Measurements from ENCODE around the gene SLC29A3. TPM values are rescaled to one million over a fixed set of nuclear protein-coding genes. Genes with fewer than 3 reads are reported as not detected.
A peak's percentile ranks its signal among the peaks of the same experiment; 100 is the strongest.

SLC29A3 gene
- total RNA-seq, 1 donor = 2.5 TPM

GRCh38 chr10:71320592-71320991 lies 1.5 kb downstream of the SLC29A3 start:
- Histone ChIP-seq H3K79me2 (ENCODE audit: insufficient read depth, low read length) (no peaks in the 10 kb centered on the region), H4K20me1 (ENCODE audit: insufficient read depth, low read length) (no peaks in the 10 kb centered on the region), H3K27me3 (ENCODE audit: insufficient read depth, low read length) (no peaks in the 10 kb centered on the region), H3K36me3 (ENCODE audit: insufficient read depth, low read length) (peaks cover 3% of the 10 kb centered on the region), H3K27ac (ENCODE audit: low read depth, low read length) (no peak overlapping the region), H3K4me2 (ENCODE audit: insufficient read depth, low read length) (no peak overlapping the region), H3K4me3 (ENCODE audit: insufficient read depth, low read length) (no peak overlapping the region), H3K4me1 (ENCODE audit: insufficient read depth, low read length) (peaks cover 6% of the 10 kb centered on the region), H3K9me3 (ENCODE audit: low read depth, low read length) (no peaks in the 10 kb centered on the region), H2AFZ (ENCODE audit: low read length) (no peak overlapping the region)
- no peak for DNase-seq (ENCODE audit: insufficient read length, low spot score, missing footprints)
- TF ChIP-seq, protein P1, sequence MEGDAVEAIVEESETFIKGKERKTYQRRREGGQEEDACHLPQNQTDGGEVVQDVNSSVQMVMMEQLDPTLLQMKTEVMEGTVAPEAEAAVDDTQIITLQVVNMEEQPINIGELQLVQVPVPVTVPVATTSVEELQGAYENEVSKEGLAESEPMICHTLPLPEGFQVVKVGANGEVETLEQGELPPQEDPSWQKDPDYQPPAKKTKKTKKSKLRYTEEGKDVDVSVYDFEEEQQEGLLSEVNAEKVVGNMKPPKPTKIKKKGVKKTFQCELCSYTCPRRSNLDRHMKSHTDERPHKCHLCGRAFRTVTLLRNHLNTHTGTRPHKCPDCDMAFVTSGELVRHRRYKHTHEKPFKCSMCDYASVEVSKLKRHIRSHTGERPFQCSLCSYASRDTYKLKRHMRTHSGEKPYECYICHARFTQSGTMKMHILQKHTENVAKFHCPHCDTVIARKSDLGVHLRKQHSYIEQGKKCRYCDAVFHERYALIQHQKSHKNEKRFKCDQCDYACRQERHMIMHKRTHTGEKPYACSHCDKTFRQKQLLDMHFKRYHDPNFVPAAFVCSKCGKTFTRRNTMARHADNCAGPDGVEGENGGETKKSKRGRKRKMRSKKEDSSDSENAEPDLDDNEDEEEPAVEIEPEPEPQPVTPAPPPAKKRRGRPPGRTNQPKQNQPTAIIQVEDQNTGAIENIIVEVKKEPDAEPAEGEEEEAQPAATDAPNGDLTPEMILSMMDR (IDR thresholded peaks at IDR 0.05; ENCODE audit: extremely low read depth, low read depth, low read length) = no peak

- Histone ChIP-seq H2AFZ (ENCODE audit: low read length) (no peak overlapping the region), H3K4me2 (ENCODE audit: insufficient read depth, low read length) (no peak overlapping the region), H3K79me2 (ENCODE audit: insufficient read depth, low read length) (no peaks in the 10 kb centered on the region), H3K4me1 (ENCODE audit: insufficient read depth, low read length) (peaks cover 6% of the 10 kb centered on the region), H3K4me3 (ENCODE audit: insufficient read depth, low read length) (no peak overlapping the region), H4K20me1 (ENCODE audit: insufficient read depth, low read length) (no peaks in the 10 kb centered on the region), H3K27me3 (ENCODE audit: insufficient read depth, low read length) (no peaks in the 10 kb centered on the region), H3K9me3 (ENCODE audit: low read depth, low read length) (no peaks in the 10 kb centered on the region), H3K27ac (ENCODE audit: low read depth, low read length) (no peak overlapping the region), H3K36me3 (ENCODE audit: insufficient read depth, low read length) (peaks cover 3% of the 10 kb centered on the region)
- DNase-seq (ENCODE audit: insufficient read length, low spot score, missing footprints) = no peak
- TF ChIP-seq, protein P1 (IDR thresholded peaks at IDR 0.05; ENCODE audit: extremely low read depth, low read depth, low read length) = no peak
Observed at GRCh38 chr10:71321386-71321785, 2.3 kb downstream of the SLC29A3 start.

DNA sequence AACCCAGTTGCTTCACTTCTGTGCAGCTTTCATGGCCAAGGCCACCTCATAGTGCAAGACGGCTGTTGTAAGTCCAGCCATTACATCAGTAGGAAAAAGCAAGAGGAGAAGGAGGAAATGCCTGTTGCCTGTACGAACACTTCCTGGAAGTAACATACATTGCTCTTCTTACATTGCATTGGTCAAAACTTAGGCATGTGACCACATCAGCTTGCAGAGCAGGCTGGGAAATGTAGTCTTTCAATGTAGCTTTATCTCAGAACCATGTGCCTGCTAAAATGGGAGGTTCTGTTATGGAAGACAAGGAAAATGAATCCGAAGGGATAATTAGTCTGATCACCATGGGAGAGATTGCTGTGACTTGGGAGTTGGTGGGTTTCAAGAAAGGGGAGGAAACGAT lies 4.3 kb downstream of the SLC29A3 start:
- Histone ChIP-seq H4K20me1 (ENCODE audit: insufficient read depth, low read length) (no peaks in the 10 kb centered on the region), H3K9me3 (ENCODE audit: low read depth, low read length) (no peaks in the 10 kb centered on the region), H3K4me2 (ENCODE audit: insufficient read depth, low read length) (no peak overlapping the region), H3K4me1 (ENCODE audit: insufficient read depth, low read length) (peaks cover 6% of the 10 kb centered on the region), H3K27ac (ENCODE audit: low read depth, low read length) (no peak overlapping the region), H2AFZ (ENCODE audit: low read length) (no peak overlapping the region), H3K4me3 (ENCODE audit: insufficient read depth, low read length) (no peak overlapping the region), H3K79me2 (ENCODE audit: insufficient read depth, low read length) (no peaks in the 10 kb centered on the region), H3K36me3 (ENCODE audit: insufficient read depth, low read length) (peaks cover 3% of the 10 kb centered on the region), H3K27me3 (ENCODE audit: insufficient read depth, low read length) (no peaks in the 10 kb centered on the region)
- peak; percentile 94 for DNase-seq (ENCODE audit: insufficient read length, low spot score, missing footprints)
- TF ChIP-seq, protein P1 (IDR thresholded peaks at IDR 0.05; ENCODE audit: extremely low read depth, low read depth, low read length) = no peak

GRCh38 chr10:71324743-71325142 lies 5.7 kb downstream of the SLC29A3 start:
- no peak for DNase-seq (ENCODE audit: insufficient read length, low spot score, missing footprints)
- H4K20me1 ChIP-seq (ENCODE audit: insufficient read depth, low read length) = no peaks in the 10 kb centered on the region
- TF ChIP-seq, protein P1 (IDR thresholded peaks at IDR 0.05; ENCODE audit: extremely low read depth, low read depth, low read length) = no peak

More at GRCh38 chr10:71324743-71325142, 5.7 kb downstream of the SLC29A3 start:
- Histone ChIP-seq H3K27me3 (ENCODE audit: insufficient read depth, low read length) (no peaks in the 10 kb centered on the region), H3K27ac (ENCODE audit: low read depth, low read length) (no peak overlapping the region), H2AFZ (ENCODE audit: low read length) (no peak overlapping the region), H3K4me1 (ENCODE audit: insufficient read depth, low read length) (peaks cover under 1% of the 10 kb centered on the region), H3K9me3 (ENCODE audit: low read depth, low read length) (no peaks in the 10 kb centered on the region), H3K4me2 (ENCODE audit: insufficient read depth, low read length) (no peak overlapping the region), H3K79me2 (ENCODE audit: insufficient read depth, low read length) (no peaks in the 10 kb centered on the region), H3K4me3 (ENCODE audit: insufficient read depth, low read length) (no peak overlapping the region), H3K36me3 (ENCODE audit: insufficient read depth, low read length) (peaks cover 3% of the 10 kb centered on the region)
